Hepatocyte (in vitro differentiated cells): ENCODE results near the gene PLSCR2. TPM values are rescaled to one million over a fixed set of nuclear protein-coding genes. Genes with fewer than 3 reads are reported as not detected.
"Not testable (repeated sequence)": the region's sequence is repeated elsewhere in the genome, so short reads cannot be mapped to it uniquely, and the experiment has no call there.

Experiments used
- DNase-seq: peaks from one replicate; pipeline ENCODE4 v3.0.0-alpha.2; 2016; ENCODE audit warnings: low spot score
- H2AFZ ChIP-seq: fragments of 200-600 bp; sonication (generic); 2 replicates; pipeline ENCODE4 v1.6.0; 2016; ENCODE audit warnings: antibody characterized with exemption, mild to moderate bottlenecking
- H3K27ac ChIP-seq: fragments of 200-600 bp; sonication (generic); 2 replicates; pipeline ENCODE4 v1.5.1; 2016; ENCODE audit warnings: mild to moderate bottlenecking
- H3K27me3 ChIP-seq: fragments of 200-600 bp; sonication (generic); 2 replicates; pipeline ENCODE4 v1.6.1; 2016
- H3K36me3 ChIP-seq: fragments of 200-600 bp; sonication (generic); replicated peaks from 2 replicates; pipeline ENCODE4 v1.5.1; 2016; ENCODE audit warnings: low read depth; ENCODE audit not compliant: insufficient read depth
- H3K4me1 ChIP-seq: fragments of 200-600 bp; sonication (generic); 2 replicates; pipeline ENCODE4 v1.5.1; 2016; ENCODE audit warnings: mild to moderate bottlenecking, moderate library complexity; ENCODE audit not compliant: insufficient read depth
- H3K4me2 ChIP-seq: fragments of 200-600 bp; sonication (generic); 2 replicates; pipeline ENCODE4 v1.6.0; 2016
- H3K4me3 ChIP-seq: fragments of 200-600 bp; sonication (generic); 2 replicates; pipeline ENCODE4 v1.5.1; 2016; ENCODE audit warnings: mild to moderate bottlenecking
- H3K79me2 ChIP-seq: fragments of 200-600 bp; sonication (generic); 2 replicates; pipeline ENCODE4 v1.6.0; 2017; ENCODE audit warnings: mild to moderate bottlenecking
- H3K9me2 ChIP-seq: fragments of 200-600 bp; sonication (generic); replicated peaks from 2 replicates; pipeline ENCODE4 v1.6.0; 2017; ENCODE audit warnings: mild to moderate bottlenecking; ENCODE audit not compliant: insufficient read depth
- H3K9me3 ChIP-seq: fragments of 200-600 bp; sonication (generic); 2 replicates; pipeline ENCODE4 v1.5.1; 2016; ENCODE audit warnings: low read depth, mild to moderate bottlenecking
- H4K20me1 ChIP-seq: fragments of 200-600 bp; sonication (generic); 2 replicates; pipeline ENCODE4 v1.6.0; 2016; ENCODE audit warnings: mild to moderate bottlenecking; ENCODE audit not compliant: insufficient read depth, poor library complexity, severe bottlenecking
- CTCF ChIP-seq: fragments of 200-600 bp; sonication (generic); IDR thresholded peaks from 2 replicates; pipeline ENCODE4 v1.5.1; 2016; ENCODE audit warnings: antibody characterized with exemption, mild to moderate bottlenecking; ENCODE audit not compliant: poor library complexity
- EZH2 ChIP-seq: fragments of 200-600 bp; sonication (generic); IDR thresholded peaks from 2 replicates; pipeline ENCODE4 v1.6.1; 2016; ENCODE audit warnings: antibody characterized with exemption, mild to moderate bottlenecking, borderline replicate concordance
- EZH2phosphoT487 ChIP-seq: fragments of 200-600 bp; sonication (generic); IDR thresholded peaks from one replicate; pipeline ENCODE4 v1.6.1; 2018; ENCODE audit warnings: antibody characterized with exemption, mild to moderate bottlenecking, low read depth, moderate library complexity; ENCODE audit not compliant: unreplicated experiment, severe bottlenecking
- WGBS: methylation state at CpG from one replicate; pipeline ENCODE4 v1.1.6; 2016; ENCODE audit warnings: low lambda C conversion rate; ENCODE audit errors: missing lambda C conversion rate; 5-methylcytosine and 5-hydroxymethylcytosine counted together
- polyA plus RNA-seq: library from polyadenylated mRNA; unstranded; fragments of >200 nt; fragmentation: Nextera tagmentation; extraction: Ambion mirVana; gene quantifications from 2 replicates; pipeline ENCODE4 v1.2.1, GENCODE V29; 2016
- total RNA-seq: library from RNA; depleted of rRNA; stranded (reverse); fragments of >200 nt; gene quantifications from 2 replicates; pipeline ENCODE4 v1.2.3, GENCODE V29; 2014

The PLSCR2 gene
- total and polyA plus RNA-seq, 2 experiments from 2014 or later = not detected

- Histone ChIP-seq H2AFZ (no peak overlapping the region), H3K4me3 (no peak overlapping the region), H4K20me1 (no peaks in the 10 kb centered on the region), H3K36me3 (no peaks in the 10 kb centered on the region), H3K4me1 (no peaks in the 10 kb centered on the region), H3K9me2 (no peaks in the 10 kb centered on the region), H3K9me3 (no peaks in the 10 kb centered on the region), H3K4me2 (no peak overlapping the region), H3K27ac (no peak overlapping the region), H3K79me2 (no peaks in the 10 kb centered on the region), H3K27me3 (no peaks in the 10 kb centered on the region)
- TF ChIP-seq CTCF (no peak), EZH2phosphoT487 (no peak), EZH2 (no peak)
- no peak for DNase-seq
- 93% methylated on average over 3 of the region's 3 CpGs for WGBS
Measured at GRCh38 chr3:146454796-146455195, 14.6 kb downstream of the PLSCR2 start.

- H3K79me2 ChIP-seq = no peaks in the 10 kb centered on the region
- H3K4me2 ChIP-seq = no peak overlapping the region
- no peaks in the 10 kb centered on the region for H3K9me2 ChIP-seq
- H3K27ac ChIP-seq = no peak overlapping the region
- H3K9me3 ChIP-seq = no peaks in the 10 kb centered on the region
- no peaks in the 10 kb centered on the region for H3K27me3 ChIP-seq
- H2AFZ ChIP-seq = no peak overlapping the region
- TF ChIP-seq EZH2phosphoT487 = no peak
- no peak for TF ChIP-seq CTCF
- no peak for TF ChIP-seq EZH2
- no peaks in the 10 kb centered on the region for H3K4me1 ChIP-seq
- no peaks in the 10 kb centered on the region for H4K20me1 ChIP-seq
- no peak overlapping the region for H3K4me3 ChIP-seq
- no peaks in the 10 kb centered on the region for H3K36me3 ChIP-seq
- no peak for DNase-seq
Measured at GRCh38 chr3:146449613-146450012, 19.7 kb downstream of the PLSCR2 start.

GRCh38 chr3:146449076-146449475 lies 20.3 kb downstream of the PLSCR2 start:
- H3K4me2 ChIP-seq = no peak overlapping the region
- no peaks in the 10 kb centered on the region for H3K9me2 ChIP-seq
- TF ChIP-seq EZH2 (no peak), CTCF (no peak), EZH2phosphoT487 (no peak)
- H3K9me3 ChIP-seq = no peaks in the 10 kb centered on the region
- WGBS = 90% methylated on average over 1 of the region's 1 CpG
- no peaks in the 10 kb centered on the region for H3K27me3 ChIP-seq
- no peak overlapping the region for H2AFZ ChIP-seq
- no peaks in the 10 kb centered on the region for H3K36me3 ChIP-seq
- no peak overlapping the region for H3K4me3 ChIP-seq
- no peak overlapping the region for H3K27ac ChIP-seq
- no peaks in the 10 kb centered on the region for H3K79me2 ChIP-seq
- DNase-seq = no peak
- no peaks in the 10 kb centered on the region for H4K20me1 ChIP-seq
- H3K4me1 ChIP-seq = no peaks in the 10 kb centered on the region

GRCh38 chr3:146446026-146446425 lies 23.3 kb downstream of the PLSCR2 start:
- H3K79me2 ChIP-seq = no peaks in the 10 kb centered on the region
- TF ChIP-seq EZH2 = no peak
- no peak for TF ChIP-seq CTCF
- TF ChIP-seq EZH2phosphoT487 = no peak
- H3K4me1 ChIP-seq = no peaks in the 10 kb centered on the region
- H4K20me1 ChIP-seq = no peaks in the 10 kb centered on the region
- H3K9me3 ChIP-seq = no peaks in the 10 kb centered on the region
- no peak overlapping the region for H3K27ac ChIP-seq
- no peak overlapping the region for H3K4me2 ChIP-seq
- 97% methylated on average over 1 of the region's 1 CpG for WGBS
- no peaks in the 10 kb centered on the region for H3K9me2 ChIP-seq
- no peaks in the 10 kb centered on the region for H3K36me3 ChIP-seq
- no peak overlapping the region for H2AFZ ChIP-seq
- no peak overlapping the region for H3K4me3 ChIP-seq
- DNase-seq = no peak
- no peaks in the 10 kb centered on the region for H3K27me3 ChIP-seq

GRCh38 chr3:146440310-146440709 lies 29.1 kb downstream of the PLSCR2 start:
- not testable (repeated sequence) for H3K79me2 ChIP-seq, H3K36me3 ChIP-seq, DNase-seq, H3K4me2 ChIP-seq, H3K4me3 ChIP-seq, H3K9me3 ChIP-seq, H3K27ac ChIP-seq, H2AFZ ChIP-seq, H3K9me2 ChIP-seq, H4K20me1 ChIP-seq, H3K4me1 ChIP-seq, H3K27me3 ChIP-seq
- 93% methylated on average over 5 of the region's 5 CpGs for WGBS
